ENCODE data around the gene SSH2. TPM values are rescaled to one million over a fixed set of nuclear protein-coding genes. Genes with fewer than 3 reads are reported as not detected.
"Not testable (repeated sequence)": the region's sequence is repeated elsewhere in the genome, so short reads cannot be mapped to it uniquely, and the experiment has no call there.

Gene SSH2
- total RNA-seq, 1 donor from 2014 or later, result 32.1 TPM

GRCh38 chr17:29835435-29836351 is 94.3 kb downstream of the SSH2 start:
- DNase-seq, result no peak

GRCh38 chr17:29833801-29834200 is 96.2 kb downstream of the SSH2 start:
- no peak for DNase-seq

GRCh38 chr17:29828676-29829284 is 101.2 kb downstream of the SSH2 start:
- no peak for DNase-seq

- DNase-seq, result no peak
These were observed 102.8 kb downstream of the SSH2 start for GRCh38 chr17:29827179-29827578.

GRCh38 chr17:29826114-29826692 is 103.8 kb downstream of the SSH2 start:
- DNase-seq, result no peak

GRCh38 chr17:29825604-29826003 is 104.4 kb downstream of the SSH2 start:
- no peak for DNase-seq

- DNase-seq, result no peak
These were observed 108.1 kb downstream of the SSH2 start for GRCh38 chr17:29821897-29822296.

GRCh38 chr17:29820425-29820824 is 109.6 kb downstream of the SSH2 start:
- DNase-seq, result no peak

- peak; percentile 90 for DNase-seq
These were observed 122.3 kb downstream of the SSH2 start for GRCh38 chr17:29807520-29808361.

GRCh38 chr17:29802246-29802645 is 127.8 kb downstream of the SSH2 start:
- DNase-seq, result no peak

- DNase-seq, result no peak
These were observed 129.6 kb downstream of the SSH2 start for GRCh38 chr17:29800457-29800856.

- no peak for DNase-seq
These were observed 133.4 kb downstream of the SSH2 start for GRCh38 chr17:29796652-29797051.

GRCh38 chr17:29793501-29793900 is 136.5 kb downstream of the SSH2 start:
- no peak for DNase-seq

GRCh38 chr17:29791336-29792080 is 138.5 kb downstream of the SSH2 start:
- DNase-seq, result no peak

- DNase-seq, result no peak
These were observed 140.5 kb downstream of the SSH2 start for GRCh38 chr17:29789196-29790170.

- no peak for DNase-seq
These were observed 142.0 kb downstream of the SSH2 start for GRCh38 chr17:29787995-29788394.

GRCh38 chr17:29782917-29783316 is 147.1 kb downstream of the SSH2 start:
- DNase-seq, result no peak

GRCh38 chr17:29779812-29780190 is 150.2 kb downstream of the SSH2 start:
- DNase-seq, result not testable (repeated sequence)

- peak; percentile 86 for DNase-seq
These were observed 150.8 kb downstream of the SSH2 start for GRCh38 chr17:29778956-29779811.
